Measurements from ENCODE around the gene TST. TPM values are rescaled to one million over a fixed set of nuclear protein-coding genes. Genes with fewer than 3 reads are reported as not detected.

Gene TST
- total and polyA plus RNA-seq, 2 donors (not counting 1 experiment from before 2014, with no cell fraction given): 1.4 to 5.9 TPM

DNA sequence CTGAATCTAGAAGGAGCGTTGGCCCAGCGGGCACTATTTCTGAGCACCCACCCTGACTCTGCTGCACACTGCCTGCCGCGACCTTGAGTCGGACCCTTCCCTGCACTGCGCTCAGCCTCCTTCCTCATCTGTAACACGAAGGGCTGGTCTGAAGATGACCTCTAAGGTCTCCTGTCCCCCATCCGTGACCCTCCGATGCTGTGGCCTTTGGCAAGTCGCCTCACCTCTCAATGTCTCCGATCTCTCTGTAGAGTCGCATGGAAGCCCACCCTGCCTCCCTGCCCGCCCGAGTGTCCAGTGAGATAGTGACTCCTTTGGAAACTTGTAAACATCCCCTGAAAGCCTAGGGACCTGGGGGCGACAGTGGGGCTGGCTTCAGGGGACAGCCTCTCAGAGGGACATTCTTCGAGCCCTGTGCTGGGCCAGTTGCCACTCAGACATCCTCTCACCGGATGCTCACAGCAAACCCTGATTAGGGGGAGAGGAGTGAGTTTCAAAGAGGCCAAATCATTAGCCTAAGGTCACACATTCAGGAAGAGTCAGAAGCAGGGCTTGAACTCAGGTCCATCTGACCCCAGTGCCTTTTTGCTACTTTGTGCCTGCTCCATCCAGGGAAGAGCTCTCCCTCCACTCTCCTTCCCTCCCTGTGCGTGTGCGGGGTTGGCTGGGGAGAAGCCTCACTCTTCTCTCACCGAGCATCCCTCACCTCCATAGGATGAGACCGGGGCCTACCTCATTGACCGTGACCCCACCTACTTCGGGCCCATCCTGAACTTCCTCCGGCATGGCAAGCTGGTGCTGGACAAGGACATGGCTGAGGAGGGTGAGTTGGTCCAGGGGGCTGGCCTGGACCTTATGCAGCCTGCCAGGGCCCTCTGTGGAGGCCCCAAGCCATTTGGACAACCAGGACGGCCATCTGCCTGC is 33.4 kb upstream of the TST start:
- peak overlapping the region; percentile 85 for H3K4me3 Mint-ChIP-seq
- H3K4me1 ChIP-seq (ENCODE audit: control insufficient read depth in 2 of 2, insufficient read depth in 2 of 2, low read length in 2 of 2): peaks cover 7 to 18% of the 10 kb centered on the region in 2 donors
- H3K27me3 ChIP-seq (replicated peaks in 1 of 4; ENCODE audit: control extremely low read depth in 1 of 4, control insufficient read depth in 3 of 4, insufficient read depth in 4 of 4, low read length in 3 of 4): no peaks in the 10 kb centered on the region
- no peaks in the 10 kb centered on the region for H4K20me1 ChIP-seq (ENCODE audit: control insufficient read depth, insufficient read depth, low read length, poor library complexity, severe bottlenecking)
- H3K27ac Mint-ChIP-seq: no peak overlapping the region
- H2AFZ ChIP-seq (ENCODE audit: insufficient read depth, low read depth, low read length, poor library complexity, severe bottlenecking): peak overlapping the region; percentile 78
- WGBS (ENCODE audit: insufficient coverage): 96% methylated on average over 22 of the region's 25 CpGs
- no peaks in the 10 kb centered on the region for H3K27me3 Mint-ChIP-seq
- H3K4me1 Mint-ChIP-seq: peaks cover 12% of the 10 kb centered on the region
- peaks cover 0 to 18% of the 10 kb centered on the region in 2 experiments for H3K36me3 ChIP-seq (replicated peaks in 1 of 2; ENCODE audit: control extremely low read depth in 1 of 2, control insufficient read depth in 1 of 2, extremely low read depth in 1 of 2, insufficient read depth in 2 of 2, low read length in 1 of 2)
- TF ChIP-seq, protein P1, sequence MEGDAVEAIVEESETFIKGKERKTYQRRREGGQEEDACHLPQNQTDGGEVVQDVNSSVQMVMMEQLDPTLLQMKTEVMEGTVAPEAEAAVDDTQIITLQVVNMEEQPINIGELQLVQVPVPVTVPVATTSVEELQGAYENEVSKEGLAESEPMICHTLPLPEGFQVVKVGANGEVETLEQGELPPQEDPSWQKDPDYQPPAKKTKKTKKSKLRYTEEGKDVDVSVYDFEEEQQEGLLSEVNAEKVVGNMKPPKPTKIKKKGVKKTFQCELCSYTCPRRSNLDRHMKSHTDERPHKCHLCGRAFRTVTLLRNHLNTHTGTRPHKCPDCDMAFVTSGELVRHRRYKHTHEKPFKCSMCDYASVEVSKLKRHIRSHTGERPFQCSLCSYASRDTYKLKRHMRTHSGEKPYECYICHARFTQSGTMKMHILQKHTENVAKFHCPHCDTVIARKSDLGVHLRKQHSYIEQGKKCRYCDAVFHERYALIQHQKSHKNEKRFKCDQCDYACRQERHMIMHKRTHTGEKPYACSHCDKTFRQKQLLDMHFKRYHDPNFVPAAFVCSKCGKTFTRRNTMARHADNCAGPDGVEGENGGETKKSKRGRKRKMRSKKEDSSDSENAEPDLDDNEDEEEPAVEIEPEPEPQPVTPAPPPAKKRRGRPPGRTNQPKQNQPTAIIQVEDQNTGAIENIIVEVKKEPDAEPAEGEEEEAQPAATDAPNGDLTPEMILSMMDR (IDR thresholded peaks at IDR 0.05): no peak
- TF ChIP-seq EZH2 (IDR thresholded peaks at IDR 0.05; ENCODE audit: borderline replicate concordance, insufficient read depth, low read depth, low read length, poor library complexity, severe bottlenecking): no peak
- no peaks in the 10 kb centered on the region for H3K79me2 ChIP-seq (ENCODE audit: control insufficient read depth, insufficient read depth, low read length)
- DNase-seq (no peak), ATAC-seq (ENCODE audit: low read depth) (no peak)
- H3K9me3 Mint-ChIP-seq (ENCODE audit: insufficient read depth): no peaks in the 10 kb centered on the region
- intact Hi-C loops (cut with micrococcal nuclease): loop anchor here (5.0 kb wide), 1 partner anchor 1750 kb away; no protein-coding TSS in a partner anchor
- peak overlapping the region; percentile 73 for H3K9ac ChIP-seq (ENCODE audit: low read length)
- CTCF ChIA-PET: interaction anchor here (1.5 to 2.4 kb wide), 2 partner anchors 10 to 75 kb away, joined by 3 to 9 read pairs; no protein-coding TSS in a partner anchor
- no peak overlapping the region for H3K27ac ChIP-seq (ENCODE audit: low read length in 2 of 2)
- H3K9me3 ChIP-seq (ENCODE audit: control extremely low read depth in 1 of 3, control insufficient read depth in 2 of 3, insufficient read depth in 1 of 3, low read length in 2 of 3): no peaks in the 10 kb centered on the region
- POLR2A ChIA-PET: interaction anchor here (0.7 kb wide), 1 partner anchor 775 kb away, joined by 4 read pairs; no protein-coding TSS in a partner anchor
- H3K4me3 ChIP-seq (ENCODE audit: control extremely low read depth in 1 of 5, extremely low read depth in 1 of 5, insufficient read depth in 1 of 5, low read depth in 2 of 5, low read length in 4 of 5): peak overlapping the region in 4 of 5 experiments; percentile 40 to 71 (median 60)
- peak overlapping the region; percentile 95 for H3K4me2 ChIP-seq (replicated peaks; ENCODE audit: low read depth, low read length, poor library complexity, severe bottlenecking)
